Esophagus squamous epithelium (tissue), 4 donors: Measurements from ENCODE around the gene CHST3.
"Not testable (repeated sequence)": the region's sequence is repeated elsewhere in the genome, so short reads cannot be mapped to it uniquely, and the experiment has no call there.

ENCODE experiments used
- POLR2A ChIP-seq, 4 donors: fragments of 450-650 bp; IDR thresholded peaks; one replicate each; pipeline ENCODE4 v1.6.1; 2017; ENCODE audit warnings: antibody characterized with exemption in 4 of 4, mild to moderate bottlenecking in 4 of 4, moderate library complexity in 3 of 4
- TF ChIP-seq, protein P1 (sequence below), 6 experiments: fragments of 450-650 bp in 4 of 6; fragments of 200-600 bp in 2 of 6; sonication (generic) in 2 of 6; IDR thresholded peaks; one replicate each; pipeline ENCODE4 v1.5.1; 2016 to 2019; ENCODE audit warnings: antibody characterized with exemption in 6 of 6, mild to moderate bottlenecking in 4 of 6, moderate library complexity in 4 of 6

GRCh38 chr10:71919956-71920539 is 44.1 kb upstream of the CHST3 start:
- TF ChIP-seq, protein P1, sequence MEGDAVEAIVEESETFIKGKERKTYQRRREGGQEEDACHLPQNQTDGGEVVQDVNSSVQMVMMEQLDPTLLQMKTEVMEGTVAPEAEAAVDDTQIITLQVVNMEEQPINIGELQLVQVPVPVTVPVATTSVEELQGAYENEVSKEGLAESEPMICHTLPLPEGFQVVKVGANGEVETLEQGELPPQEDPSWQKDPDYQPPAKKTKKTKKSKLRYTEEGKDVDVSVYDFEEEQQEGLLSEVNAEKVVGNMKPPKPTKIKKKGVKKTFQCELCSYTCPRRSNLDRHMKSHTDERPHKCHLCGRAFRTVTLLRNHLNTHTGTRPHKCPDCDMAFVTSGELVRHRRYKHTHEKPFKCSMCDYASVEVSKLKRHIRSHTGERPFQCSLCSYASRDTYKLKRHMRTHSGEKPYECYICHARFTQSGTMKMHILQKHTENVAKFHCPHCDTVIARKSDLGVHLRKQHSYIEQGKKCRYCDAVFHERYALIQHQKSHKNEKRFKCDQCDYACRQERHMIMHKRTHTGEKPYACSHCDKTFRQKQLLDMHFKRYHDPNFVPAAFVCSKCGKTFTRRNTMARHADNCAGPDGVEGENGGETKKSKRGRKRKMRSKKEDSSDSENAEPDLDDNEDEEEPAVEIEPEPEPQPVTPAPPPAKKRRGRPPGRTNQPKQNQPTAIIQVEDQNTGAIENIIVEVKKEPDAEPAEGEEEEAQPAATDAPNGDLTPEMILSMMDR (IDR thresholded peaks at IDR 0.05): not testable (repeated sequence)
- TF ChIP-seq POLR2A (IDR thresholded peaks at IDR 0.05): not testable (repeated sequence)
